ENCODE results near the gene DDTL.

Gene DDTL

GRCh38 chr22:24005201-24005600, 38.5 kb downstream of the DDTL start, which contains the start of gene GSTT4:
TSS of gene GSTT4 (minus strand) at chr22:24005453. CDS start at chr22:24005356, 97 bp downstream.
- ChIA-PET POLR2A (no interaction called here), CTCF (no interaction called here)
- no peak for DNase-seq (ENCODE audit: extremely low spot score)
- TF ChIP-seq FOXA1 (IDR thresholded peaks at IDR 0.05), result no peak
- TF ChIP-seq SUZ12 (IDR thresholded peaks at IDR 0.05), result no peak
- TF ChIP-seq FOXM1 (IDR thresholded peaks at IDR 0.05; ENCODE audit: borderline replicate concordance), result no peak
- TF ChIP-seq L3MBTL2 (conservative IDR thresholded peaks at IDR 0.05), result no peak
- TF ChIP-seq SP1 (IDR thresholded peaks at IDR 0.05), result no peak
- TF ChIP-seq FOXK2 (IDR thresholded peaks at IDR 0.05), result no peak
- no peak for TF ChIP-seq ARNT (IDR thresholded peaks at IDR 0.05)

DNA sequence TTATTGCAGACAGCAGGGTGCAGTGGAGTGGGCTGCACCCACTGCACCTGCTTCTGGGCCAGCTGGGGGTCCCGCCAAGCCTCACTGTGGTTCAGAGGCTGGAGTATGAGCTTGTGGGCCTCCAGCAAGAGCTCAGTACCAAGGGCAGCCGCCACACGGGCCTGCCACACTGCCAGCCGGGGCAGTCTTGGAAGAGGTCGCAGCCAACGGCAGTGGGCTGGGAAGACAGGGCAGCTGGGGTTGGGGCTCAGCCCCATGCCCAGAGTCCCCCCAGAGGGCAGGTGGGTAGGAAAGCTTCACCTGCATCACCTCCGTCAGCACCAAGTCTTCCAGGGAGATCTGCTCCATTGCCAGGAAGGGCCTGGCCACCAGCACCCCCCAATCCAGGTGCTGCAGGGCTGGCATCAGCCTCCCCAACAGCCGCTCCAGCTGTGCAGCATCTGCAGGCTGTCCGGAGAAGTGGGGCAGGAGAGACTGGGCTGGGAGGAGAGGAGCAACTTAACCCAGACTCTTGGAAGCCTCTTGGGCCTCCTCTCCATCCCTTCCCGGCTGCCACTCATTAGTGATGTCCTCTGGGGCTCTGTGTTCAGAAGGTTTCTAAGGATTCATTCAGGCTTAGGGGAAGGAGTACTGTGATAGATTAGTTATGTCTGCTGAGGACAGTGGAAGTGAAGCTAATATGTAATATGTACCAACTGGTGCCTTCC, 39.7 kb downstream of the DDTL start:
- POLR2A ChIA-PET, result no interaction called here
- no peak for DNase-seq (ENCODE audit: extremely low spot score)
- CTCF ChIA-PET, result interaction anchor here (0.6 kb wide), 1 partner anchor 716 kb away, joined by 3 read pairs; no protein-coding TSS in a partner anchor
- TF ChIP-seq ZNF384 (IDR thresholded peaks at IDR 0.05), result no peak
- TF ChIP-seq CTBP1 (IDR thresholded peaks at IDR 0.05; ENCODE audit: borderline replicate concordance), result no peak
- TF ChIP-seq NFRKB (IDR thresholded peaks at IDR 0.05), result no peak
- TF ChIP-seq TARDBP (IDR thresholded peaks at IDR 0.05), result no peak
- no peak for TF ChIP-seq L3MBTL2 (conservative IDR thresholded peaks at IDR 0.05)
- TF ChIP-seq FOXM1 (IDR thresholded peaks at IDR 0.05; ENCODE audit: borderline replicate concordance), result no peak
- no peak for TF ChIP-seq BHLHE40 (IDR thresholded peaks at IDR 0.05; ENCODE audit: borderline replicate concordance)
- TF ChIP-seq ELF4 (IDR thresholded peaks at IDR 0.05), result no peak
- no peak for TF ChIP-seq SP1 (IDR thresholded peaks at IDR 0.05)
- TF ChIP-seq HDGF (IDR thresholded peaks at IDR 0.05; ENCODE audit: borderline replicate concordance), result no peak

DNA sequence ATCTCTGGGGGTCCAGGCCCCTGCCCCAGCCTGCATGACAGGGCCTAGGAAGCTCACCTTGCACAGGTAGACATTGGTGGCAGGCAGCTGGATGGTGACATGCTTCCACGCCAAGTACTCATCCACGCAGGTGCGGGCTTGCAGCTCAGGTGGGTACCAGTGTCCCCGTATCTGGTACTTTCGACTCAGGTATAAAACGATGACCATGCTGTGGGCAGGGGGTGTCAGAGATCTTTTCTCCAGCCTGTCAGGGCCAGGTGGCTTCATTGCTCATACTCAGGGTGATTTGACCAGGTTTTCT, 40.2 kb downstream of the DDTL start:
- DNase-seq (ENCODE audit: extremely low spot score), result no peak
- CTCF ChIA-PET, result no interaction called here
- POLR2A ChIA-PET, result no interaction called here
- TF ChIP-seq, protein P1, sequence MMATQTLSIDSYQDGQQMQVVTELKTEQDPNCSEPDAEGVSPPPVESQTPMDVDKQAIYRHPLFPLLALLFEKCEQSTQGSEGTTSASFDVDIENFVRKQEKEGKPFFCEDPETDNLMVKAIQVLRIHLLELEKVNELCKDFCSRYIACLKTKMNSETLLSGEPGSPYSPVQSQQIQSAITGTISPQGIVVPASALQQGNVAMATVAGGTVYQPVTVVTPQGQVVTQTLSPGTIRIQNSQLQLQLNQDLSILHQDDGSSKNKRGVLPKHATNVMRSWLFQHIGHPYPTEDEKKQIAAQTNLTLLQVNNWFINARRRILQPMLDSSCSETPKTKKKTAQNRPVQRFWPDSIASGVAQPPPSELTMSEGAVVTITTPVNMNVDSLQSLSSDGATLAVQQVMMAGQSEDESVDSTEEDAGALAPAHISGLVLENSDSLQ (IDR thresholded peaks at IDR 0.05), result no peak
- TF ChIP-seq FOXM1 (IDR thresholded peaks at IDR 0.05; ENCODE audit: borderline replicate concordance), result no peak
- no peak for TF ChIP-seq BHLHE40 (IDR thresholded peaks at IDR 0.05; ENCODE audit: borderline replicate concordance)
- TF ChIP-seq TARDBP (IDR thresholded peaks at IDR 0.05), result no peak
- TF ChIP-seq ELF4 (IDR thresholded peaks at IDR 0.05), result no peak
- TF ChIP-seq ARNT (IDR thresholded peaks at IDR 0.05), result no peak
- no peak for TF ChIP-seq SUZ12 (IDR thresholded peaks at IDR 0.05)
- TF ChIP-seq CTBP1 (IDR thresholded peaks at IDR 0.05; ENCODE audit: borderline replicate concordance), result no peak
- TF ChIP-seq FOXK2 (IDR thresholded peaks at IDR 0.05), result no peak
- no peak for TF ChIP-seq NFRKB (IDR thresholded peaks at IDR 0.05)
- TF ChIP-seq ZNF384 (IDR thresholded peaks at IDR 0.05), result no peak
- TF ChIP-seq FOXA1 (IDR thresholded peaks at IDR 0.05), result no peak
- no peak for TF ChIP-seq L3MBTL2 (conservative IDR thresholded peaks at IDR 0.05)
- TF ChIP-seq LEF1 (IDR thresholded peaks at IDR 0.05; ENCODE audit: borderline replicate concordance), result no peak
- TF ChIP-seq SP1 (IDR thresholded peaks at IDR 0.05), result no peak
- no peak for TF ChIP-seq HDGF (IDR thresholded peaks at IDR 0.05; ENCODE audit: borderline replicate concordance)

DNA sequence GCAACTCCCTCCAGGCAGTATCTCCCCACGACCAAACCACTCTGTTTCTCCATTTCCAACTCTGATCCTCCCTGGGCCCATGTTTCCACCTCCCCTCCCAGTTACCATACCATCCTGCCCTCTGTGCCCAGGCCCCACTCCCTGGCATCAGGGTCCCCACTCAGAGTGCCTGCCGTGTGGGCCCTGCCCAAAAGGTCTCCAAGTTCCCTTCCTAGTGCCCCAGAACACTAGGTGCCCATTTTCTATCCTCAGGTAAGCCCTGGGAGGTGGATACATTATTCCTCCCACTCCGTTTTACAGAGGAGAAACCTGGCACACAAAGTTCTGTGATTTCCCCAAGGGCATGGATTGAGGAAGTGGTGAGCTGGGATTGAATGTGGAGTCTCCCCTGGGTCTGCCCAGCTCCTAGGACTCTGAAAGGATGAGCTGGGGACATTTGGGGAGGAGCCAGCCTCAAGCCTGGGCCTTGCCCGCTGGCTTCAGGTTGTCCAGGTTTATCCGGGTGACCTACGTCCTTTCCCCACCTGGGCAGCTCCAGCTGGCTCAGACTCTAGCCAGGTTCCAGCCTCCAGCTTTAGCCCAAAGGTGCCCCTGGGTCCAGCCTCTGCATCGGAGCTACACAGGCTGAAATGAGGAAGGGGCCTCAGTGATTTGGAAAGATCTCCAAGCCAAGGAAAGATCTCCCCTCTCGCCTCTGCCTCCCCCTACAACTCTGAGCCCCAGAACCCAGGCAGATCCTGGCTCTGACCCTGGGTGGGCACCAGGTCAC, 40.7 kb downstream of the DDTL start:
- DNase-seq (ENCODE audit: extremely low spot score), result no peak
- TF ChIP-seq HDGF (IDR thresholded peaks at IDR 0.05; ENCODE audit: borderline replicate concordance) (no peak), NFRKB (IDR thresholded peaks at IDR 0.05) (no peak), ELF4 (IDR thresholded peaks at IDR 0.05) (no peak), SP1 (IDR thresholded peaks at IDR 0.05) (no peak), FOXA1 (IDR thresholded peaks at IDR 0.05) (no peak), FOXM1 (IDR thresholded peaks at IDR 0.05; ENCODE audit: borderline replicate concordance) (no peak), ARNT (IDR thresholded peaks at IDR 0.05) (no peak), TARDBP (IDR thresholded peaks at IDR 0.05) (no peak), SUZ12 (IDR thresholded peaks at IDR 0.05) (no peak), ZNF384 (IDR thresholded peaks at IDR 0.05) (no peak), LEF1 (IDR thresholded peaks at IDR 0.05; ENCODE audit: borderline replicate concordance) (no peak), CTBP1 (IDR thresholded peaks at IDR 0.05; ENCODE audit: borderline replicate concordance) (no peak), BHLHE40 (IDR thresholded peaks at IDR 0.05; ENCODE audit: borderline replicate concordance) (no peak), FOXK2 (IDR thresholded peaks at IDR 0.05) (no peak), L3MBTL2 (conservative IDR thresholded peaks at IDR 0.05) (no peak)
- TF ChIP-seq, protein P1 (IDR thresholded peaks at IDR 0.05), result no peak
- ChIA-PET POLR2A (no interaction called here), CTCF (no interaction called here)

- POLR2A ChIA-PET, result no interaction called here
These were observed 41.3 kb downstream of the DDTL start for GRCh38 chr22:24008022-24008283.

GRCh38 chr22:24008381-24009226, 41.9 kb downstream of the DDTL start:
- no peak for DNase-seq (ENCODE audit: extremely low spot score)
- CTCF ChIA-PET, result no interaction called here
- no peak for TF ChIP-seq NFRKB (IDR thresholded peaks at IDR 0.05)
- TF ChIP-seq SUZ12 (IDR thresholded peaks at IDR 0.05), result no peak
- TF ChIP-seq L3MBTL2 (conservative IDR thresholded peaks at IDR 0.05), result no peak
- TF ChIP-seq HDGF (IDR thresholded peaks at IDR 0.05; ENCODE audit: borderline replicate concordance), result no peak
- TF ChIP-seq LEF1 (IDR thresholded peaks at IDR 0.05; ENCODE audit: borderline replicate concordance), result no peak
- TF ChIP-seq FOXA1 (IDR thresholded peaks at IDR 0.05), result no peak
- TF ChIP-seq ZNF384 (IDR thresholded peaks at IDR 0.05), result no peak
- TF ChIP-seq FOXK2 (IDR thresholded peaks at IDR 0.05), result no peak
- no peak for TF ChIP-seq ARNT (IDR thresholded peaks at IDR 0.05)
- TF ChIP-seq TARDBP (IDR thresholded peaks at IDR 0.05), result no peak
- TF ChIP-seq BHLHE40 (IDR thresholded peaks at IDR 0.05; ENCODE audit: borderline replicate concordance), result no peak
- no peak for TF ChIP-seq ELF4 (IDR thresholded peaks at IDR 0.05)
- TF ChIP-seq, protein P1 (IDR thresholded peaks at IDR 0.05), result no peak
- no peak for TF ChIP-seq SP1 (IDR thresholded peaks at IDR 0.05)
- no peak for TF ChIP-seq CTBP1 (IDR thresholded peaks at IDR 0.05; ENCODE audit: borderline replicate concordance)
- no peak for TF ChIP-seq FOXM1 (IDR thresholded peaks at IDR 0.05; ENCODE audit: borderline replicate concordance)
- POLR2A ChIA-PET, result no interaction called here

More at GRCh38 chr22:24008022-24008283, 41.3 kb downstream of the DDTL start:
- no peak for DNase-seq (ENCODE audit: extremely low spot score)
- CTCF ChIA-PET, result no interaction called here
- no peak for TF ChIP-seq LEF1 (IDR thresholded peaks at IDR 0.05; ENCODE audit: borderline replicate concordance)
